HepG2 (cell line): ENCODE data around the gene AMER3. TPM values are rescaled to one million over a fixed set of nuclear protein-coding genes. Genes with fewer than 3 reads are reported as not detected.
A peak's percentile ranks its signal among the peaks of the same experiment; 100 is the strongest.

Experiments
- EEA1 ChIP-seq: sonication (generic); formaldehyde crosslinking; IDR thresholded peaks from 2 replicates; pipeline ENCODE4 v1.5.1; 2020; ENCODE audit warnings: mild to moderate bottlenecking, missing genetic modification reagents, borderline replicate concordance
- FOSL1 ChIP-seq: sonication (generic); formaldehyde crosslinking; IDR thresholded peaks from 2 replicates; pipeline ENCODE4 v1.9.0; 2021; ENCODE audit warnings: missing genetic modification reagents, borderline replicate concordance
- HNRNPLL ChIP-seq: fragments of 200-400 bp; formaldehyde crosslinking; IDR thresholded peaks from 2 replicates; pipeline ENCODE4 v1.6.1; 2017; ENCODE audit warnings: mild to moderate bottlenecking, low read depth, low read length; ENCODE audit not compliant: poor library complexity, severe bottlenecking
- MEIS1 ChIP-seq: sonication (generic); formaldehyde crosslinking; IDR thresholded peaks from 2 replicates; pipeline ENCODE4 v1.9.0; 2021; ENCODE audit warnings: mild to moderate bottlenecking, missing genetic modification reagents, moderate library complexity, borderline replicate concordance
- NCOA2 ChIP-seq: sonication (generic); formaldehyde crosslinking; IDR thresholded peaks from 2 replicates; pipeline ENCODE4 v1.8.0; 2022; ENCODE audit warnings: inconsistent platforms
- NCOA5 ChIP-seq: sonication (generic); formaldehyde crosslinking; IDR thresholded peaks from 2 replicates; pipeline ENCODE4 v1.4.0; 2020; ENCODE audit warnings: missing genetic modification reagents
- NCOR1 ChIP-seq: fragments of 200-600 bp; sonication (generic); IDR thresholded peaks from 2 replicates; pipeline ENCODE4 v1.7.0; 2017; ENCODE audit warnings: antibody characterized with exemption, low read length, borderline replicate concordance
- PRDM4 ChIP-seq: sonication (generic); formaldehyde crosslinking; IDR thresholded peaks from 2 replicates; pipeline ENCODE4 v1.9.0; 2021; ENCODE audit warnings: missing genetic modification reagents, borderline replicate concordance
- TFDP1 ChIP-seq: IDR thresholded peaks from 2 replicates; pipeline ENCODE4 v1.6.1; 2016; ENCODE audit warnings: missing compliant biosample characterization, missing genetic modification reagents, borderline replicate concordance
- TGIF2 ChIP-seq: IDR thresholded peaks from 2 replicates; pipeline ENCODE4 v1.6.1; 2016; ENCODE audit warnings: control low read depth, missing compliant biosample characterization
- ZNF205 ChIP-seq: IDR thresholded peaks from 2 replicates; pipeline ENCODE4 v1.6.1; 2018; ENCODE audit warnings: missing biosample characterization, missing genetic modification reagents
- polyA plus RNA-seq, 8 experiments: library from polyadenylated mRNA; depleted of rRNA in 3 of 8; stranded (reverse) in 7 of 8; unstranded in 1 of 8; fragments of >200 nt; fragmentation: Illumina TruSeq in 4 of 8; extraction: Trizol in 4 of 8; gene quantifications; 2 replicates each; pipeline versions ENCODE4 v1.2.1 to v1.2.3, GENCODE V29; 2011 to 2016; ENCODE audit warnings: low read depth in 4 of 8, missing spikeins in 1 of 8, mixed read lengths in 1 of 8; ENCODE audit not compliant: insufficient read depth in 1 of 8
- total RNA-seq, 5 experiments: library from RNA; depleted of rRNA; stranded (reverse); fragments of >200 nt; fragmentation: Illumina TruSeq; extraction: Trizol; gene quantifications; 2 replicates each; pipeline ENCODE4 v1.2.3, GENCODE V29; 2016; ENCODE audit warnings: low read depth in 1 of 5
- TF ChIP-seq, protein P1 (sequence below): sonication (generic); formaldehyde crosslinking; IDR thresholded peaks from 2 replicates; pipeline ENCODE4 v1.5.1; 2020; ENCODE audit warnings: missing genetic modification reagents, mild to moderate bottlenecking, borderline replicate concordance
- TF ChIP-seq, protein P2 (sequence below): sonication (generic); formaldehyde crosslinking; IDR thresholded peaks from 2 replicates; pipeline ENCODE4 v1.5.0; 2020; ENCODE audit warnings: mild to moderate bottlenecking, missing genetic modification reagents
- TF ChIP-seq, protein P3 (sequence below): IDR thresholded peaks from 2 replicates; pipeline ENCODE4 v1.6.1; 2016; ENCODE audit warnings: low read depth, borderline replicate concordance
- TF ChIP-seq, protein P4 (sequence below): IDR thresholded peaks from 2 replicates; pipeline ENCODE4 v1.6.1; 2018; ENCODE audit warnings: missing genetic modification reagents
- TF ChIP-seq, protein P5 (sequence below): sonication (generic); formaldehyde crosslinking; IDR thresholded peaks from 2 replicates; pipeline ENCODE4 v1.4.0; 2020; ENCODE audit warnings: missing genetic modification reagents

Gene AMER3
- total and polyA plus RNA-seq, 2 of the 13 experiments (the other 11 are each of a cell fraction or from before 2014, with no cell fraction given): not detected

DNA sequence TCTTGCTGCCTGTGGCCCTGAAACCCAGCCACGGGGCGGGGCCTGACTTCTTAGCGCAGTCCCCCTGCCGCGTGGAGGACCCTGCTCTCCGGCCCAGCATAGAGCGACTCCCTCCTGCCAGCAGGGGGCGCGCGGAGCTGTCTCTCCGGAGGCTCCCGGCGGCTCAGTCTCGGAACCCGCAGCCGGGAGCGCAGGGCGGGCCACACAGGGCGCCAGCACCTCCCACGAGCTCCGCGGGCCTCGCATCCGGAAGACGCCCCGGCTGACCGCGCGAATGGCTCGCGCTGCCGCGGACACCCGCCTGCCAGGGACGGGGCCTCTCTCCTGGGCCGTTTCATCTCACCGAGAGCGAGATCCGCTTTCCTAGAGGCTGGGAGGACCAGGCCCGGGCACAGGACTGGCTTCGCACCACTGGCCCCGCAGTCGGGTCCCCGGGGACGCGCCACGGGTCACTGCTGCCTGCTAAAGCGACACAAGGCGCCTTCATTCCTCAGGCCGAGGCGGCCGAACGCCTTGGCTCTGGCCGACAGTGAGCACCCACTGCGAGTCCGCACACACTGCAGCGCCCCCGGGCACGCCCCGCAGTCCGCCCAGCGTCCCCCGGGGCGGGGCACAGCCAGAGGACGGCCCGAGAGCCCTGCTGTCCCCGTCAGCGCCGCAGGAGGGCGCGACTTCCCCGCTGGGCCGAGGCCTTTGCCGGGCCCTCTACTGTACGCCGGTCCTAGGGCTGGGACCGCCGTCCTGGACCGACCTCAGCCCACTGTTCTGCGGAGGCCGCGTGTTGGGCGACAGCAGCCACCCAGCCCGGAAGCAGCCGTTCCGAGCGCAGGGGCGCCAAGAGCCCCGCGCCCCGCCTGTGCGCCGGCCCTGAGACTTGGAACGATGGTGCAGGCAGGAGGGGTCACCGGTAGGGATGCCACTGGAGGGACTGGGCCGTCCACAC is 42.4 kb downstream of the AMER3 start (continued):
- TF ChIP-seq, protein P1, sequence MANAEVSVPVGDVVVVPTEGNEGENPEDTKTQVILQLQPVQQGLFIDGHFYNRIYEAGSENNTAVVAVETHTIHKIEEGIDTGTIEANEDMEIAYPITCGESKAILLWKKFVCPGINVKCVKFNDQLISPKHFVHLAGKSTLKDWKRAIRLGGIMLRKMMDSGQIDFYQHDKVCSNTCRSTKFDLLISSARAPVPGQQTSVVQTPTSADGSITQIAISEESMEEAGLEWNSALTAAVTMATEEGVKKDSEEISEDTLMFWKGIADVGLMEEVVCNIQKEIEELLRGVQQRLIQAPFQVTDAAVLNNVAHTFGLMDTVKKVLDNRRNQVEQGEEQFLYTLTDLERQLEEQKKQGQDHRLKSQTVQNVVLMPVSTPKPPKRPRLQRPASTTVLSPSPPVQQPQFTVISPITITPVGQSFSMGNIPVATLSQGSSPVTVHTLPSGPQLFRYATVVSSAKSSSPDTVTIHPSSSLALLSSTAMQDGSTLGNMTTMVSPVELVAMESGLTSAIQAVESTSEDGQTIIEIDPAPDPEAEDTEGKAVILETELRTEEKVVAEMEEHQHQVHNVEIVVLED: peak; percentile 77; the same call in 1 of the 2 replicates
- no peak for TF ChIP-seq NCOA5 (CRISPR knock-in tag)
- TF ChIP-seq, protein P2, sequence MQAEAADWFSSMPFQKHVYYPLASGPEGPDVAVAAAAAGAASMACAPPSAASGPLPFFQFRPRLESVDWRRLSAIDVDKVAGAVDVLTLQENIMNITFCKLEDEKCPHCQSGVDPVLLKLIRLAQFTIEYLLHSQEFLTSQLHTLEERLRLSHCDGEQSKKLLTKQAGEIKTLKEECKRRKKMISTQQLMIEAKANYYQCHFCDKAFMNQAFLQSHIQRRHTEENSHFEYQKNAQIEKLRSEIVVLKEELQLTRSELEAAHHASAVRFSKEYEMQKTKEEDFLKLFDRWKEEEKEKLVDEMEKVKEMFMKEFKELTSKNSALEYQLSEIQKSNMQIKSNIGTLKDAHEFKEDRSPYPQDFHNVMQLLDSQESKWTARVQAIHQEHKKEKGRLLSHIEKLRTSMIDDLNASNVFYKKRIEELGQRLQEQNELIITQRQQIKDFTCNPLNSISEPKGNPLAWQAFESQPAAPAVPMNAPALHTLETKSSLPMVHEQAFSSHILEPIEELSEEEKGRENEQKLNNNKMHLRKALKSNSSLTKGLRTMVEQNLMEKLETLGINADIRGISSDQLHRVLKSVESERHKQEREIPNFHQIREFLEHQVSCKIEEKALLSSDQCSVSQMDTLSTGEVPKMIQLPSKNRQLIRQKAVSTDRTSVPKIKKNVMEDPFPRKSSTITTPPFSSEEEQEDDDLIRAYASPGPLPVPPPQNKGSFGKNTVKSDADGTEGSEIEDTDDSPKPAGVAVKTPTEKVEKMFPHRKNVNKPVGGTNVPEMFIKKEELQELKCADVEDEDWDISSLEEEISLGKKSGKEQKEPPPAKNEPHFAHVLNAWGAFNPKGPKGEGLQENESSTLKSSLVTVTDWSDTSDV (CRISPR knock-in tag): 0 out of 2 replicates have a peak, but pooled peaks have one; percentile 15
- peak; percentile 82 for TF ChIP-seq MEIS1 (CRISPR knock-in tag)
- TF ChIP-seq NCOR1: no peak
- TF ChIP-seq, protein P3, sequence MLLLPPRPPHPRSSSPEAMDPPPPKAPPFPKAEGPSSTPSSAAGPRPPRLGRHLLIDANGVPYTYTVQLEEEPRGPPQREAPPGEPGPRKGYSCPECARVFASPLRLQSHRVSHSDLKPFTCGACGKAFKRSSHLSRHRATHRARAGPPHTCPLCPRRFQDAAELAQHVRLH: peak; percentile 71; the same call in 1 of the 2 replicates
- TF ChIP-seq HNRNPLL: peak; percentile 64
- TF ChIP-seq PRDM4: no peak
- TF ChIP-seq, protein P4, sequence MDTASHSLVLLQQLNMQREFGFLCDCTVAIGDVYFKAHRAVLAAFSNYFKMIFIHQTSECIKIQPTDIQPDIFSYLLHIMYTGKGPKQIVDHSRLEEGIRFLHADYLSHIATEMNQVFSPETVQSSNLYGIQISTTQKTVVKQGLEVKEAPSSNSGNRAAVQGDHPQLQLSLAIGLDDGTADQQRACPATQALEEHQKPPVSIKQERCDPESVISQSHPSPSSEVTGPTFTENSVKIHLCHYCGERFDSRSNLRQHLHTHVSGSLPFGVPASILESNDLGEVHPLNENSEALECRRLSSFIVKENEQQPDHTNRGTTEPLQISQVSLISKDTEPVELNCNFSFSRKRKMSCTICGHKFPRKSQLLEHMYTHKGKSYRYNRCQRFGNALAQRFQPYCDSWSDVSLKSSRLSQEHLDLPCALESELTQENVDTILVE: no peak
- TF ChIP-seq EEA1 (CRISPR knock-in tag): peak; percentile 88
- TF ChIP-seq TFDP1 (CRISPR knock-in tag): peak; percentile 23; the same call in 1 of the 2 replicates
- 0 out of 2 replicates have a peak, but pooled peaks have one; percentile 24 for TF ChIP-seq NCOA2 (CRISPR knock-in tag)
- TF ChIP-seq TGIF2: peak; percentile 78; the same call in 1 of the 2 replicates
- TF ChIP-seq, protein P5, sequence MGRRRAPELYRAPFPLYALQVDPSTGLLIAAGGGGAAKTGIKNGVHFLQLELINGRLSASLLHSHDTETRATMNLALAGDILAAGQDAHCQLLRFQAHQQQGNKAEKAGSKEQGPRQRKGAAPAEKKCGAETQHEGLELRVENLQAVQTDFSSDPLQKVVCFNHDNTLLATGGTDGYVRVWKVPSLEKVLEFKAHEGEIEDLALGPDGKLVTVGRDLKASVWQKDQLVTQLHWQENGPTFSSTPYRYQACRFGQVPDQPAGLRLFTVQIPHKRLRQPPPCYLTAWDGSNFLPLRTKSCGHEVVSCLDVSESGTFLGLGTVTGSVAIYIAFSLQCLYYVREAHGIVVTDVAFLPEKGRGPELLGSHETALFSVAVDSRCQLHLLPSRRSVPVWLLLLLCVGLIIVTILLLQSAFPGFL (CRISPR knock-in tag): no peak
- no peak for TF ChIP-seq FOSL1 (CRISPR knock-in tag)
- TF ChIP-seq ZNF205 (CRISPR knock-in tag): no peak; the same call in 1 of the 2 replicates
